ENCODE data around the gene SERPINF2.
"Not testable (repeated sequence)": the region's sequence is repeated elsewhere in the genome, so short reads cannot be mapped to it uniquely, and the experiment has no call there.

SERPINF2 gene

GRCh38 chr17:1716912-1717695, 25.6 kb upstream of the SERPINF2 start:
- peak; percentile 94 for DNase-seq

GRCh38 chr17:1718362-1719165, 24.1 kb upstream of the SERPINF2 start:
- DNase-seq = no peak

- DNase-seq = peak; percentile 29
These were observed 21.8 kb upstream of the SERPINF2 start for GRCh38 chr17:1720856-1721386.

GRCh38 chr17:1722022-1722421, 20.6 kb upstream of the SERPINF2 start:
- not testable (repeated sequence) for DNase-seq

GRCh38 chr17:1724351-1724868, 18.3 kb upstream of the SERPINF2 start, which contains the start of gene WDR81:
WDR81 (plus strand) TSS chr17:1724704; CDS start chr17:1724960, 256 bp downstream.
- peak; percentile 89 for DNase-seq

GRCh38 chr17:1724869-1725641, 17.6 kb upstream of the SERPINF2 start:
- no peak for DNase-seq

- DNase-seq = no peak
These were observed 16.8 kb upstream of the SERPINF2 start for GRCh38 chr17:1725642-1726511.

DNA sequence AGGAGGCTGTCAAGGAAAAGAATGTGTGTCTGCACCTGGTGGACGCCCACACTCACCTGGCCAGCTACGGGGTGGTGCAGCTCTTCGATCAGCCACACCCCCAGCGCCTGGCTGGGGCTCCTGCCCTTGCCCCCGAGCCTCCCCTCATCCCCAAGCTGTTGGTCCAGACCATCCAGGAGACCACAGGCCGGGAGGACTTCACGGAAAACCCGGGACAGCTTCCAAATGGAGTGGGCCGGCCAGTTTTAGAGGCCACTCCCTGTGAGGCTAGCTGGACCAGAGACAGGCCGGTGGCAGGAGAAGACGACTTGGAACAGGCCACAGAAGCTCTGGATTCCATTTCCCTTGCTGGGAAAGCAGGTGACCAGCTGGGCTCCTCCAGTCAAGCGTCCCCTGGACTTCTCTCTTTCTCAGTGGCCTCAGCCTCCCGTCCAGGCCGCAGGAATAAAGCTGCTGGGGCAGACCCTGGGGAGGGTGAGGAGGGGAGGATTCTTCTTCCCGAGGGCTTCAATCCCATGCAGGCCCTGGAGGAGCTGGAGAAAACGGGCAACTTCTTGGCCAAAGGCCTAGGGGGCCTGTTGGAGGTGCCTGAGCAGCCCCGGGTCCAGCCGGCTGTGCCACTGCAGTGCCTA, 15.9 kb upstream of the SERPINF2 start:
- no peak for DNase-seq

DNA sequence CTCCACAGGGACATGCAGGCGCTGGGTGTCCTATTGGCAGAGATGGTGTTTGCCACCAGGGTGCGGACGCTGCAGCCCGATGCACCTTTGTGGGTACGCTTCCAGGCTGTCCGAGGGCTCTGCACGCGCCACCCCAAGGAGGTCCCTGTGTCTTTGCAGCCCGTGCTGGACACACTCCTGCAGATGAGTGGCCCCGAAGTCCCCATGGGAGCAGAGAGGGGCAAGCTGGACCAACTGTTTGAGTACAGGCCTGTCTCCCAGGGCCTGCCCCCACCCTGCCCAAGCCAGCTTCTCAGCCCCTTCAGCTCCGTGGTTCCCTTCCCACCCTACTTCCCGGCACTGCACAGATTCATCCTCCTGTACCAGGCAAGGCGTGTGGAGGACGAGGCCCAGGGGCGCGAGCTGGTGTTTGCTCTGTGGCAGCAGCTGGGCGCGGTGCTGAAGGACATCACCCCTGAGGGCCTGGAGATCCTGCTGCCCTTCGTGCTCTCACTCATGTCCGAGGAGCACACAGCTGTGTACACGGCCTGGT, 15.3 kb upstream of the SERPINF2 start:
- no peak for DNase-seq

DNA sequence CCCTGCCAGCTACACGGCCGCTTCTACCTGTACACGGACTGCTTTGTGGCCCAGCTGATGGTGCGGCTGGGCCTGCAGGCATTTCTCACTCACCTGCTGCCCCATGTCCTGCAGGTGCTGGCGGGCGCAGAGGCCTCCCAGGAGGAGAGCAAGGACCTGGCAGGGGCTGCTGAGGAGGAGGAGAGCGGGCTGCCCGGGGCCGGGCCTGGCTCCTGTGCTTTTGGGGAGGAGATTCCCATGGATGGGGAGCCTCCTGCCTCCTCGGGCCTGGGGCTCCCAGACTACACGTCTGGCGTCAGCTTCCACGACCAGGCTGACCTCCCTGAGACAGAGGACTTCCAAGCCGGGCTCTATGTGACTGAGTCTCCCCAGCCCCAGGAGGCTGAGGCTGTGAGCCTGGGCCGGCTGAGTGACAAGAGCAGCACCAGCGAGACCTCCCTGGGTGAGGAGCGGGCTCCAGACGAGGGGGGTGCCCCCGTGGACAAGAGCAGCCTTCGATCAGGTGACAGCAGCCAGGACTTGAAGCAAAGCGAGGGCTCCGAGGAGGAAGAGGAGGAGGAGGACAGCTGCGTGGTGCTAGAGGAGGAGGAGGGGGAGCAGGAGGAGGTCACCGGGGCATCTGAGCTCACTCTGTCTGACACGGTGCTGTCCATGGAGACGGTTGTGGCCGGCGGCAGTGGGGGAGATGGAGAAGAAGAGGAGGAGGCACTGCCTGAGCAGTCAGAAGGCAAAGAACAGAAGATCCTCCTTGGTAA, 14.6 kb upstream of the SERPINF2 start:
- DNase-seq = no peak

- DNase-seq = no peak
These were observed 12.7 kb upstream of the SERPINF2 start for GRCh38 chr17:1729966-1730325.

- DNase-seq = no peak
These were observed 12.1 kb upstream of the SERPINF2 start for GRCh38 chr17:1730326-1731193.

DNA sequence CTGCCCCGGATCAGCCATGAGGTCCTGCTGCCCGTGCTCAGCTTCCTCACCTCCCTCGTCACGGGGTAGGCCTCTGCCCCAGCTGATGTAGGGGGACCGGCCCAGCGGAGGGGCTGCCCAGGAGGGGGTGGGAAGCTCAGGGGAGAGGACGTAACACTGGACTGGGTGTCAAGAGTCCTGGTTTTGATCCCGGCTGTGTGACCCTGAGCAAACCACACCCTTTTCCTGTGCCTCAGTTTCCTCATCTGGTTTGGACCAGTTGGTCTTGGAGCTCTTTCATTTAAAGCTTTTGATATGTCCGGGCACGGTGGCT, 11.5 kb upstream of the SERPINF2 start:
- no peak for DNase-seq

GRCh38 chr17:1732241-1732832, 10.3 kb upstream of the SERPINF2 start:
- DNase-seq = no peak

GRCh38 chr17:1732833-1733321, 9.8 kb upstream of the SERPINF2 start:
- no peak for DNase-seq

DNA sequence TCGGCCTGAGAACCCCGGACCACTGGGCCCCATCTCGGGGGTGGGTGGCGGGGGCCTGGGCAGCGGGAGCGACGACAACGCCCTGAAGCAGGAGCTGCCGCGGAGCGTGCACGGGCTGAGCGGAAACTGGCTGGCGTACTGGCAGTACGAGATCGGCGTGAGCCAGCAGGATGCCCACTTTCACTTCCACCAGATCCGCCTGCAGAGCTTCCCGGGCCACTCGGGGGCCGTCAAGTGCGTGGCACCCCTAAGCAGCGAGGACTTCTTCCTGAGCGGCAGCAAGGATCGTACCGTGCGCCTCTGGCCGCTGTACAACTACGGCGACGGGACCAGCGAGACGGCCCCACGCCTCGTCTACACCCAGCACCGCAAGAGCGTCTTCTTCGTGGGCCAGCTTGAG, 8.9 kb upstream of the SERPINF2 start:
- no peak for DNase-seq

GRCh38 chr17:1735418-1735817, 7.3 kb upstream of the SERPINF2 start:
- no peak for DNase-seq

GRCh38 chr17:1735834-1736347, 6.8 kb upstream of the SERPINF2 start:
- DNase-seq = no peak

All from midbrain (tissue), 1 donor.